Mononuclear cell (primary cell): ENCODE data around the gene TUBB1. TPM values are rescaled to one million over a fixed set of nuclear protein-coding genes. Genes with fewer than 3 reads are reported as not detected.

Source experiments
- H3K27me3 ChIP-seq: 2 replicates; pipeline ENCODE4 v1.6.0; 2011; ENCODE audit warnings: low read length, control low read depth; ENCODE audit not compliant: insufficient read depth
- H3K4me1 ChIP-seq: 2 replicates; pipeline ENCODE4 v1.5.1; 2011; ENCODE audit warnings: mild to moderate bottlenecking, low read length, control low read depth; ENCODE audit not compliant: insufficient read depth
- H3K4me3 ChIP-seq: 2 replicates; pipeline ENCODE4 v1.5.1; 2011; ENCODE audit warnings: mild to moderate bottlenecking, low read length, moderate library complexity
- H3K9me3 ChIP-seq: 2 replicates; pipeline ENCODE4 v1.5.1; 2011; ENCODE audit warnings: low read depth, mild to moderate bottlenecking, control low read depth, low read length
- total RNA-seq: library from RNA; depleted of rRNA; stranded (reverse); fragments of >200 nt; gene quantifications from one replicate; pipeline ENCODE4 v1.2.3, GENCODE V29; 2012

Gene TUBB1
- total RNA-seq, 1 donor: 188 TPM

DNA sequence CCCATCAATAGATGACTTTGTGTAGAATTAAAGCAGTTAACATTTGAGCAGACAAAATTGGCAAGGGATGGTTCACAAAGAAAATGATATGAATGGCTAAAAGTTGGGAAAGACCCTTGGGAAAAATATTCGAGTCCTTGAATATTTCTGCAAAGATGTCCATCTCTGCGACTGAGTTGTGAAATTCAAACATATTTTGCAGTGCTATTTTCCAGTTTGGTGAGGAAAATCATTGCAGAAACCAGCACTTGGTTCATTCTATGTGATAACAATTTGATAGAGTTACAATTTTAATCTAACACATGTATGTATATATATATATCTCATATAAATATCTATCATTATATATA is 29.4 kb downstream of the TUBB1 start:
- Histone ChIP-seq H3K4me1 (peaks cover 3% of the 10 kb centered on the region), H3K4me3 (no peak overlapping the region), H3K27me3 (peaks cover 9% of the 10 kb centered on the region), H3K9me3 (no peaks in the 10 kb centered on the region)

DNA sequence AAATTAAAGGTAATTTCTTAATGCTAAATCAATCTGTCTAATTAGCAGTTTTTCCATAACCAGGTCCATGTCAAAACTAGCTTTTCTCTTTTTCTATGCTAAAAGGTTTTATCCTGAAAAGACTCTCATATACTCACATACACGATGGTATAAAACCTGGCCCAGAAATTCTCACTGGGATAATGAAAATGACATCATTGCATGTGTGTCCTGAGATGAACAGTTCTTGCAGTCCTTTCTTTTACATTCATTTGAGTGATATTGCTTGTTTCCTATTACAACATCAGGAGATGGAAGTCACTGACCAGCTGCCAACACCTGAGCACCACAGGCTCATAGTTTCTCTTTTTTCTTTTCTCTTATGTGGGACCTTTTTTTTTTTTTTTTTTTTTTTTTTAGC is 31.2 kb downstream of the TUBB1 start:
- H3K4me3 ChIP-seq: no peak overlapping the region
- H3K27me3 ChIP-seq: peaks cover 9% of the 10 kb centered on the region
- H3K9me3 ChIP-seq: no peaks in the 10 kb centered on the region
- no peaks in the 10 kb centered on the region for H3K4me1 ChIP-seq

DNA sequence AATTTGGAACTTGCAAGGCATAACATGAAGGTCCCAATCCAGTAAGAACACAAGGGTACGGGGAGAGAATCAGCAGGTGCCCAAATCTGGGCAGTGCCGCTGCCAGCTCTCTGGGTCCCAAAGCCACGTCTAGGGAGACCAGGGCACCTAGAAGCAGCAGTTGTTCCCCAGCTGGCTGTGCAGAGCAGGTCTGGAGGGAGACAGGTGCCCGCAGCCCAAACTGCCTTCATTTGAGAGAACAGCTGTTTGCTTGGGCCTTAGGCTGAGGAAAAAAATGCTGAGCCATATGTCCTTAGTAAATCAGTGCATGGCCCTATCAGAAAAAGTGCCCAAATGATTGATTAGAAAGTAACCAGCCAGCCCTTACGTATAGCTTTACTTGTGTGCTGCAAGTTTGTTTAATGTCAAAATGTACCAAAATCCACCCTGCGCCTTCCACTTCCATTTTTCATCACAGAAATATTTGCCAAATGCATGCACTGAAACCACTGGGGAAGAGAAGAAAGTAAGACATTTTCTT is 32.5 kb downstream of the TUBB1 start:
- peaks cover under 1% of the 10 kb centered on the region for H3K9me3 ChIP-seq

DNA sequence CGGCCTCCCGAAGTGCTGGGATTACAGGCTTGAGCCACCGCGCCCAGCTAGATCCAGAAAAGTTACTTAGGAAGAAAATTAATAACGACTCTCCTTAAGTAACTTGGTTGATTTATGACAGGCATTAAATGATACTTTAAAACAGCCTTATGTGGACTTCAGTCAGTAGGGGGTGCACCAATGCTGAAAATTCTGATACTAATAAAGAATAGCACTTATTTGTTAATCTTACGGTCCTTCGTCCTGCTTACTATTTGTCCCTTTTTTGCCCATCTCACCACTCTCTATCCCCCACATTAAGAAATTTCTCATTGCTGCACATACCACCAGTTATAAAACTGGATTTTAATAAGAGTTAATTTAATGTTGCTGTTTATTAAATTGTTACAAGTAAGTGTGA is 36.1 kb downstream of the TUBB1 start:
- peaks cover 10% of the 10 kb centered on the region for H3K27me3 ChIP-seq
- H3K4me3 ChIP-seq: no peak overlapping the region
- no peaks in the 10 kb centered on the region for H3K4me1 ChIP-seq
- peaks cover 4% of the 10 kb centered on the region for H3K9me3 ChIP-seq

More for the DNA sequence above, 32.5 kb downstream of the TUBB1 start:
- Histone ChIP-seq H3K4me1 (no peaks in the 10 kb centered on the region), H3K27me3 (peaks cover 11% of the 10 kb centered on the region), H3K4me3 (no peak overlapping the region)

DNA sequence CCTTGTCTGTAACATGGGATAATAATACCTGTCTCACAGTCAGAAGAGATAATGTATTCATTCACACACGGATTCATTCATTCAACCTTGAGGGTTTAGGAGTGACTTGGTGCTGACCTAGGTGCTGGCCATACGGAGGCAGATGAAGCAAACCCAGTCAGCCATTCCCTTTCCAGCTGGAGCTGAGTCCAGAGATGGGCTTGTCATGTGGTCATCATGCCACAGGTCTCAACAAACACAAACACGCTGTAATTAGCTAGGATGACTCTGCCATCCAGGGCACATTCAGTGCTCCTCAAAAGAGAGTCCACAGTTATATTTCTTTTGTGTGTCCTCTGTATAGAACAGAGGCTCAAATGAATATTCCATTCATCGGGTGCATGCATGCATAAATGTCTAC is 42.9 kb downstream of the TUBB1 start:
- Histone ChIP-seq H3K9me3 (no peaks in the 10 kb centered on the region), H3K27me3 (peaks cover 15% of the 10 kb centered on the region), H3K4me3 (no peak overlapping the region), H3K4me1 (no peaks in the 10 kb centered on the region)

DNA sequence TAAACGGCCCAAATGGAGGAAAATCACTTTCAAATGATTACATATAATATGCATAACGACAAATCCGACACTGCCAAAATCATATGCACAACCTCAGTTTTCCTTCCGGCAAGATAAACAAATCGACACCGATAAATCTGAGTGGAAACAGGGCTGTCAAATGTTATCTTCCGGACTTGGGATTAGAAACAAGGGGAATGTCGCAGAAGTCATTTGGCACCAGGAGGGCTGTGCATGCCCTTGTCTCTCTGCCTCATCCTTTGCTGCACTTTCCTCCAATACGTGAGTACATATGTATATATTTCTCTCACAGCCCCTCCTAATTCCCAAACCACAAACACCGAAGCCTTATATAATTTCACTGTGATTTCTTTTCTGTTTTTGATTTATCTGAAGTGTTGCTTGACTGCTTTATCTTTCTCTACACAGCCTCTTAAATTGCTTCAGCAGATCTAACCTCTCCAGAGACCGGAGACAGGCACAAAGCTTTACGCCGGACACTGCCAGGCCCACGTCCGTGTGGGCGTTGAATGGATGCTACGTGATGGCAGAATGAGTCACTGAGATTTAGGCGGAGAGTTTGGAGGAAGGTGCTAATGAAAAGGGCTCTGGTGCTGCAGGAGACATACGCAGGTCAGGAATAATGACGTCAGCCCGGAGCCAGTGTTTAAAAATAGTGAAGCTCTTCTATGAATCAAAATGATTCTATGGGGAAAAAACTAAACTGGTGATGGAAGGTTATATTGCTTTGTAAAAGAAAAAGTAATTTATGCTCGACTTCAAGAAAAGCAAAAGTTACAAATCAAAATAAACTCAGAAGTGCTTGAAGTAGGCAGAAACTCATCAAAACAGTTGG is 44.4 kb downstream of the TUBB1 start:
- Histone ChIP-seq H3K4me1 (peaks cover 1% of the 10 kb centered on the region), H3K27me3 (peaks cover 15% of the 10 kb centered on the region), H3K9me3 (no peaks in the 10 kb centered on the region), H3K4me3 (no peak overlapping the region)

DNA sequence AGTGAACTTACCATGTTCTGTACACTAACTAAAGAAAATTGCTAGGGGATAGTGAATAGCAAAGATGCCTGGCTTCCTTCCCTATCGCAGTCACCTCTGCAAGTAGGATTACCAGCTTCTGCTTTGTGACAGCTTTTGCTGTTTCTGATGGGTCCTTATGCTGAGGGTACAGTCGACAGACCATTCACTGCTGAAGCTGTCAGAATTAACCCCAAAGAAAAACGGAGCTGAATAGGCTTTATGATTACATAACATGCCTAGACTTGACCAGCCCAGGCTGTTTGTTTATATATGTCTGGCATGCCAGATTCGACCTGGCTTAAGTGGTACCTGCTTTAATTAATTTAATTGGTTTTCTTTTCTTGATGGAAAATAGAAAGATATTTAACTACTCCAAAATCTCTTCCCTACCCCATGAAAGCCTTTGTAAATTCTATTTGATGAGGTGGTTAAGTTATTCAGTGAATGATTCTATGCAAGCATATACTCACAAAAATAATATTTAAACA is 45.0 kb downstream of the TUBB1 start:
- H3K9me3 ChIP-seq: no peaks in the 10 kb centered on the region
- no peak overlapping the region for H3K4me3 ChIP-seq
- H3K4me1 ChIP-seq: peaks cover 6% of the 10 kb centered on the region
- H3K27me3 ChIP-seq: peaks cover 15% of the 10 kb centered on the region

DNA sequence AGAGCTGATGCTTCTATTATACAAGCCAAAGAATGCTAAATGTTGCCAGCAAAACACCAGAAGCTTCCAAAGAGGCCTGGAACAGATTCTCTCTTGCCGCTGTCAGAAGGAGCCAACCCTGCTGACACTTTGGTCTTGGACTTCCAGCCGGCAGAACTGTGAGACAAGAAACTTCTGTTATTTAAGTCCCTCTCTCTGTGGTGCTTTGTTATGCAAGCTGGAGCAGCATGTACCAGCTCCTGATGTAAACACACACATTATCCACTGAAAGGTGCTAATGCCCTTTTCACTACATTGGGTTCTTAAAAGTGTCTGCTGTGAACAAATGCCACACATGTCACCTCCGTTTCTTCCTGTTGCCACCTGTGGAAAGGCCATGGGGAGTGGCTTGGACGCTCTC is 49.3 kb downstream of the TUBB1 start:
- H3K9me3 ChIP-seq: no peaks in the 10 kb centered on the region
- peaks cover 14% of the 10 kb centered on the region for H3K4me1 ChIP-seq
- peaks cover 12% of the 10 kb centered on the region for H3K27me3 ChIP-seq
- H3K4me3 ChIP-seq: no peak overlapping the region

DNA sequence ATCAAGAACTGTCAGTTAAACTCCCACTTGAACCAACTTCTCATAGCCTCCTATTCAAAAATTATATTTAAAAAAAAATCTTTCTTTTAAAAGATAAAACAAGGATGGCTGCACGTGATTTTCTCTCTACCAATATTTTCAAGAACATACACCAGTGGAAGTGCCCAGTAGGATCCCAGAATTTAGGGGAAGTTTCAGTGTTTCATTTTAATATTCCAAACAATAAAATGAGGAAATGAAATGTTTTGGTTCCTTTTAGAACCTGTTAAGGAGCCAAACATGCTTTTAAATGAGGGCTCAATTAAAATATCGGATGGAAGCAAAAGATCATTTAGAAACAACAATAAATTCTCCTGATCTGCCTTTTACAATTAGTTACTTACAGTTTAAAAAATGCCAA is 49.8 kb downstream of the TUBB1 start:
- Histone ChIP-seq H3K27me3 (peaks cover 12% of the 10 kb centered on the region), H3K4me3 (no peak overlapping the region), H3K4me1 (peaks cover 14% of the 10 kb centered on the region), H3K9me3 (no peaks in the 10 kb centered on the region)

DNA sequence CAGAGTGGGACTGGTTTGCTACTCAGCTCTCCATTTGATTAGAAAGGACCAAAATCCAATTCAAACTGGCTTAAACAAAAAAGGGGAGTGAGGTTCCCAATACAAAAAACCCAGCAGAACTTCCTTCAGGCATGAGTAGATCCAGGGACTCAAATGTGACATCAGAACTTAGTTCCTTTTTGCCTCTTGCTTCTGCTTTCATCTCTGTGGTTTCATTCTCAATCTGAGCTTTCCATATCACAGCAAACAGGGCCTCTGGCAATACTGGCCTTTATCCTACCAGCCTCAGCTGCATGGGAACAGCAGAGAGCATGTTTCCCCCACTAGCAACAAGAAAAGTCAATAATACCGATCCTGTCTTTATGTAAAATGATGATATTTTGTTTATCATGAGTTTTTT is 52.0 kb downstream of the TUBB1 start:
- peaks cover 9% of the 10 kb centered on the region for H3K27me3 ChIP-seq
- no peaks in the 10 kb centered on the region for H3K9me3 ChIP-seq
- no peak overlapping the region for H3K4me3 ChIP-seq
- peaks cover 14% of the 10 kb centered on the region for H3K4me1 ChIP-seq

DNA sequence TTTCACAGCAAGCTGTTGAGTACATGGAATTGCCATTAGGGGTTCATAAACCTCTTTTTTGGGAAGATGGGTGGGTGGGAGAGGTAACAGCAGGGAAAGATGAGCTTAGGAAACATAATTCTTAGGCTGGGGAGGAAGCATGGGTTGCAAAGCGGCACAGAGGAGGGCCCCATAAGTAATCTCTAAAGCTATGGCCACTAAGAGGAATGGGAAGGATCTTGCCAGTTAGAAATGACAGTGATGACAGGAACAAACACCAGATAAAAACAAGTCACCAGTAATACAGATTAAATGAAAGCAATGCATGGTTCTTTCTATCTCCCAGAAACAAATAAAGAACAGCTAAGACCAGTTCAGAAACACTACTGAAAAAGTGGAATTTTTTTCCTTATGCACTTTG is 54.4 kb downstream of the TUBB1 start:
- Histone ChIP-seq H3K4me1 (peaks cover 16% of the 10 kb centered on the region), H3K27me3 (peaks cover 13% of the 10 kb centered on the region), H3K9me3 (no peaks in the 10 kb centered on the region), H3K4me3 (no peak overlapping the region)

DNA sequence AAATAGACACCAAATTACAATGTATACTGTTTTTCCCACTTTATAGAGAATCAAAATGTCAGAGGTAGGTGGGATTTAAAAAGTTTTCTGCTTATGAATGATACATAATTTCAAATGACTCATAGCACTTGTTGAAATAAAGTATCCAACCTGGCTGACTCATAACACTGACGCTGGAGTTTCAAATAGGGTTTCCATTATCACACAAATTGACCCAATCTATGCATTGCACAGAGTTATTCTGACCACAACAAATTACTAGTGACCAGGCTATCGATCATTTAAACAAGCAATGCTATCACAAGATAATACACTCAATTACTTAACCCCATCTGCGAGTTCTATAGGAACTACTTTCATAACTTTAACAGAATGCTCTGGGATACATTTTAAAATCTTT is 55.2 kb downstream of the TUBB1 start:
- Histone ChIP-seq H3K4me1 (peaks cover 12% of the 10 kb centered on the region), H3K9me3 (no peaks in the 10 kb centered on the region), H3K27me3 (peaks cover 13% of the 10 kb centered on the region), H3K4me3 (no peak overlapping the region)

DNA sequence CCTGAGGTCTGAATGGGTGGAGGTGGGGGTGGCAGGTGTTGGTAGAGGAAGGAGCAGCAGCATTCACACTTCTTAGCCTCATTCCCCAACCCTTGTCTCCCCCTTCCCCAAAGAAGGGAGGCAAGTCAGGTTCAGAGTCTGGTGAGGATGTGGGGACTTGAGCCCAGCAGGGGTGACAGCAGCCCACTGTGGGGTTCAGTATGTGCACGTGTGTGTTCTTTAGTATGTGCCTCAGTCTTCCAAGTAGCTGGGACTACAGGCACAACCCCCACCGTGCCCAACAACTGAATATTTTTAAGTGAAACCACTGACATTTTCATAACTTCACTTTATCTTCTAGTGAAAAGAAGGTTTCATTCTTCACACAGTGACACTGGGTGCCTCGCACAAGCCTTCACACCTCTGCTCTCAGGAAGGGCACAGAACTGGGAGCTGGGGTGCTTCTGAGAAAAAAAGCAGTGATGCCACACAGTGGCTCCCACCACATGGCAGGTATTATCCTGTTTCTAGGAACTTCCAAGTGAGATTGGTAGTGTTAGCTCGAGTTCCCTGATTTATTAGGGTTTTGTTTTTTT is 56.8 kb downstream of the TUBB1 start:
- Histone ChIP-seq H3K27me3 (peaks cover 14% of the 10 kb centered on the region), H3K9me3 (no peaks in the 10 kb centered on the region), H3K4me1 (peaks cover 9% of the 10 kb centered on the region), H3K4me3 (no peak overlapping the region)
